Keratinocyte (primary cell): ENCODE data around the gene ICAM2.

Experiments used
- EZH2 ChIP-seq: IDR thresholded peaks from one replicate; pipeline ENCODE4 v1.6.1; 2012; ENCODE audit warnings: inconsistent platforms, mild to moderate bottlenecking, low read length, moderate library complexity
- TF ChIP-seq, protein P1 (sequence below), 3 experiments: IDR thresholded peaks in 1 of 3; conservative IDR thresholded peaks in 1 of 3; optimal IDR thresholded peaks in 1 of 3; 2 replicates in 2 of 3; 3 replicates in 1 of 3; pipeline versions ENCODE3 to v1.5.1; 2011; ENCODE audit warnings: low read length in 3 of 3, mild to moderate bottlenecking in 3 of 3, moderate library complexity in 2 of 3, control low read depth in 1 of 3, inconsistent platforms in 1 of 3; ENCODE audit not compliant: insufficient read depth in 2 of 3; ENCODE audit errors: extremely low read depth in 1 of 3

DNA sequence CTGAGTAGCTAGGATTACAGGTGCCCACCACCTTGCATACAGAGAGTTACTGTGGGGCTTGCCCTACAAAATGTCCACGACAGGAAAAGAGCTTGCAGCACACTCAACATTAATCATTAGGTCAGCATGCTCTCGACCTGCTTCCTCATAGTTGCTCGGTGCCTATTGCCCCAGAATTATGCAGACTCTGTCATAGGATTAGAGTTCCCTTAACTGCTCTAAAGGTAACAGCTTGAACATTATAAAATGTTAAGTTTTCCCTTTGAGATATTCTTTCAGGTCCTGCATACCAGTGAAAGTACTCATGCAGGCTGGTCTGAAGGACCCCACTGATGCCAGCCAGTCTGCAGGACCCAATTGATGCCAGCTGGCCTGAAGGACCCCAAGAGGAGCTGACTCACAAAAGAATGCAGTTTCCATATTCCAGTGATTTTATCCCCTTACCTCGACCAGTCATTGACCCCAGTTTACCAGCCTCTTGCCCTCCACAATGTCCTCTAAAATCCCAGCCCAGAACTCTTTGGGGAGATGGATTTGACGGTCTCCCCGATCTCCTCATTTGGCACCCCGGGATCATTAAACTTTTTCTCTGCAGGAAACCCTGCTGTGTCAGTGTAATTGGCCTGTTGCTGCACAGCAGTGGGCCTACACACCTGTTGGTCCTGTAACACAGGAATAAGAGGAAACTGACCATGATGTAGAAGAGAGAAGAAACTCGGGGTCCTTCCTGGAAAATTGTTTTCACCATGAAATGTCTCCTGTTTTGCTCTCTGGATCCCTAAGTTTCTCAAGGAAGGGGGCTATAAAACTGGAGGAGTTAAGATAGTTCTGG is 10.6 kb downstream of the ICAM2 start:
- TF ChIP-seq, protein P1, sequence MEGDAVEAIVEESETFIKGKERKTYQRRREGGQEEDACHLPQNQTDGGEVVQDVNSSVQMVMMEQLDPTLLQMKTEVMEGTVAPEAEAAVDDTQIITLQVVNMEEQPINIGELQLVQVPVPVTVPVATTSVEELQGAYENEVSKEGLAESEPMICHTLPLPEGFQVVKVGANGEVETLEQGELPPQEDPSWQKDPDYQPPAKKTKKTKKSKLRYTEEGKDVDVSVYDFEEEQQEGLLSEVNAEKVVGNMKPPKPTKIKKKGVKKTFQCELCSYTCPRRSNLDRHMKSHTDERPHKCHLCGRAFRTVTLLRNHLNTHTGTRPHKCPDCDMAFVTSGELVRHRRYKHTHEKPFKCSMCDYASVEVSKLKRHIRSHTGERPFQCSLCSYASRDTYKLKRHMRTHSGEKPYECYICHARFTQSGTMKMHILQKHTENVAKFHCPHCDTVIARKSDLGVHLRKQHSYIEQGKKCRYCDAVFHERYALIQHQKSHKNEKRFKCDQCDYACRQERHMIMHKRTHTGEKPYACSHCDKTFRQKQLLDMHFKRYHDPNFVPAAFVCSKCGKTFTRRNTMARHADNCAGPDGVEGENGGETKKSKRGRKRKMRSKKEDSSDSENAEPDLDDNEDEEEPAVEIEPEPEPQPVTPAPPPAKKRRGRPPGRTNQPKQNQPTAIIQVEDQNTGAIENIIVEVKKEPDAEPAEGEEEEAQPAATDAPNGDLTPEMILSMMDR (optimal IDR thresholded peaks at IDR 0.05 in 1 of 3, IDR thresholded peaks at IDR 0.05 in 1 of 3, conservative IDR thresholded peaks at IDR 0.05 in 1 of 3; ENCODE audit: extremely low read depth in 1 of 3, insufficient read depth in 2 of 3, low read length in 3 of 3) = no peak
- no peak for TF ChIP-seq EZH2
